OCI-LY1 (cell line): ENCODE measurements around the gene AFAP1L1.

ENCODE experiments used
- H2AFZ ChIP-seq: fragments of 200-600 bp; sonication (generic), shearing (Covaris generic); 2 replicates; pipeline ENCODE4 v1.6.0; 2014; ENCODE audit warnings: antibody characterized with exemption, mild to moderate bottlenecking, low read length
- H3F3A ChIP-seq: fragments of 200-600 bp; sonication (generic), shearing (Covaris generic); 2 replicates; pipeline ENCODE4 v1.6.0; 2014; ENCODE audit warnings: mild to moderate bottlenecking, antibody characterized with exemption, low read length, moderate library complexity; ENCODE audit not compliant: insufficient read depth
- H3K27ac ChIP-seq: fragments of 200-600 bp; sonication (generic); 2 replicates; pipeline ENCODE4 v1.5.1; 2014; ENCODE audit warnings: low read length, mixed run types, mild to moderate bottlenecking, low read depth; ENCODE audit not compliant: poor library complexity, severe bottlenecking
- H3K27me3 ChIP-seq: fragments of 200-600 bp; sonication (generic); 2 replicates; pipeline ENCODE4 v1.6.0; 2014; ENCODE audit warnings: antibody characterized with exemption, mild to moderate bottlenecking, low read length, moderate library complexity; ENCODE audit not compliant: insufficient read depth
- H3K36me3 ChIP-seq: fragments of 200-600 bp; sonication (generic); 2 replicates; pipeline ENCODE4 v1.6.1; 2014; ENCODE audit warnings: mild to moderate bottlenecking, antibody characterized with exemption, low read length, moderate library complexity, mixed read lengths; ENCODE audit not compliant: insufficient read depth
- H3K4me1 ChIP-seq: fragments of 200-600 bp; sonication (generic); 2 replicates; pipeline ENCODE4 v1.5.1; 2014; ENCODE audit warnings: mild to moderate bottlenecking, low read length, moderate library complexity; ENCODE audit not compliant: insufficient read depth, severe bottlenecking
- H3K4me2 ChIP-seq: fragments of 200-600 bp; sonication (generic), shearing (Covaris generic); 2 replicates; pipeline ENCODE4 v1.6.1; 2014; ENCODE audit warnings: low read length
- H3K4me3 ChIP-seq: fragments of 200-600 bp; sonication (generic); 2 replicates; pipeline ENCODE4 v1.5.1; 2014; ENCODE audit warnings: low read length, low read depth, mild to moderate bottlenecking, mixed read lengths; ENCODE audit not compliant: poor library complexity, severe bottlenecking
- H3K79me2 ChIP-seq: fragments of 200-600 bp; shearing (Covaris generic); 2 replicates; pipeline ENCODE4 v1.6.1; 2016; ENCODE audit warnings: mixed run types, low read length, mixed read lengths; ENCODE audit not compliant: insufficient read depth
- H3K9ac ChIP-seq: fragments of 200-600 bp; sonication (generic), shearing (Covaris generic); 2 replicates; pipeline ENCODE4 v1.6.1; 2014; ENCODE audit warnings: mild to moderate bottlenecking, low read length, mixed read lengths
- H3K9me2 ChIP-seq: fragments of 200-600 bp; sonication (generic), shearing (Covaris generic); 2 replicates; pipeline ENCODE4 v1.6.1; 2014; ENCODE audit warnings: low read depth, mild to moderate bottlenecking, low read length, mixed read lengths
- H3K9me3 ChIP-seq: fragments of 200-600 bp; shearing (Covaris generic); 2 replicates; pipeline ENCODE4 v1.6.1; 2014; ENCODE audit warnings: low read length, mixed read lengths
- H4K20me1 ChIP-seq: fragments of 200-600 bp; sonication (generic), shearing (Covaris generic); 2 replicates; pipeline ENCODE4 v1.6.0; 2016; ENCODE audit warnings: mild to moderate bottlenecking, low read length; ENCODE audit not compliant: insufficient read depth
- EZH2 ChIP-seq: fragments of 200-600 bp; sonication (generic), shearing (Covaris generic); IDR thresholded peaks from 2 replicates; pipeline ENCODE4 v1.8.0; 2017; ENCODE audit warnings: borderline replicate concordance, mixed run types, mild to moderate bottlenecking, antibody characterized with exemption, low read length, moderate library complexity, mixed read lengths
- TF ChIP-seq, protein P1 (sequence below): fragments of 200-600 bp; sonication (generic), shearing (Covaris generic); IDR thresholded peaks from 2 replicates; pipeline ENCODE4 v1.5.1; 2017; ENCODE audit warnings: mild to moderate bottlenecking, antibody characterized with exemption, low read length, moderate library complexity, mixed read lengths

Gene AFAP1L1

DNA sequence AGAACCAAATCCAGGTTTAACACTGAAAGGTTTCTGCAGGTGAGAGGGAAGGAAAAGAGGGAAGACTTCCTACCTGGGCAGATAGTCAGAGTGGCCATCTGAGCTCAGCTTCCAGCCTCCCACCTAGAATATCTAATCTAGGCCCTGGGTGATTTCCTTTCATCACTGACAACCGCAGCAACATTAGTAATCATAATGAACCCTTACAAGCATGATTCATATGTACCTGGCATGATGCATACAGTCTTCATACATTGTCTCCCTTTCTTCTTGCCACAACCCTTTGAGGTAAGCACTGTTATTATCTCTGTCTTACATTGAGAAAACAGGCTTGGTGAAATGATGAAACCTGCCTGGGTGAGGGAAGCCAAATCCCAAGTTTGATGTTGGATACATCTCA lies 13.5 kb downstream of the AFAP1L1 start:
- no peaks in the 10 kb centered on the region for H3K9me2 ChIP-seq
- H3K4me3 ChIP-seq = no peak overlapping the region
- no peaks in the 10 kb centered on the region for H3F3A ChIP-seq
- no peaks in the 10 kb centered on the region for H3K9me3 ChIP-seq
- no peak overlapping the region for H3K4me2 ChIP-seq
- H3K9ac ChIP-seq = no peak overlapping the region
- no peaks in the 10 kb centered on the region for H4K20me1 ChIP-seq
- TF ChIP-seq EZH2 = no peak
- TF ChIP-seq, protein P1, sequence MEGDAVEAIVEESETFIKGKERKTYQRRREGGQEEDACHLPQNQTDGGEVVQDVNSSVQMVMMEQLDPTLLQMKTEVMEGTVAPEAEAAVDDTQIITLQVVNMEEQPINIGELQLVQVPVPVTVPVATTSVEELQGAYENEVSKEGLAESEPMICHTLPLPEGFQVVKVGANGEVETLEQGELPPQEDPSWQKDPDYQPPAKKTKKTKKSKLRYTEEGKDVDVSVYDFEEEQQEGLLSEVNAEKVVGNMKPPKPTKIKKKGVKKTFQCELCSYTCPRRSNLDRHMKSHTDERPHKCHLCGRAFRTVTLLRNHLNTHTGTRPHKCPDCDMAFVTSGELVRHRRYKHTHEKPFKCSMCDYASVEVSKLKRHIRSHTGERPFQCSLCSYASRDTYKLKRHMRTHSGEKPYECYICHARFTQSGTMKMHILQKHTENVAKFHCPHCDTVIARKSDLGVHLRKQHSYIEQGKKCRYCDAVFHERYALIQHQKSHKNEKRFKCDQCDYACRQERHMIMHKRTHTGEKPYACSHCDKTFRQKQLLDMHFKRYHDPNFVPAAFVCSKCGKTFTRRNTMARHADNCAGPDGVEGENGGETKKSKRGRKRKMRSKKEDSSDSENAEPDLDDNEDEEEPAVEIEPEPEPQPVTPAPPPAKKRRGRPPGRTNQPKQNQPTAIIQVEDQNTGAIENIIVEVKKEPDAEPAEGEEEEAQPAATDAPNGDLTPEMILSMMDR = no peak
- no peak overlapping the region for H2AFZ ChIP-seq
- no peak overlapping the region for H3K27ac ChIP-seq
- H3K4me1 ChIP-seq = no peaks in the 10 kb centered on the region
- H3K79me2 ChIP-seq = no peaks in the 10 kb centered on the region
- H3K27me3 ChIP-seq = 0 out of 2 replicates have a peak, but pooled peaks cover 4% of the 10 kb centered on the region
- no peaks in the 10 kb centered on the region for H3K36me3 ChIP-seq

- Histone ChIP-seq H3K9me2 (no peaks in the 10 kb centered on the region), H3K4me3 (no peak overlapping the region), H3K27me3 (no peaks in the 10 kb centered on the region), H3K4me1 (no peaks in the 10 kb centered on the region), H3K36me3 (no peaks in the 10 kb centered on the region), H3K27ac (no peak overlapping the region), H3F3A (no peaks in the 10 kb centered on the region), H3K4me2 (no peak overlapping the region), H2AFZ (no peak overlapping the region), H3K79me2 (no peaks in the 10 kb centered on the region), H3K9ac (no peak overlapping the region), H4K20me1 (no peaks in the 10 kb centered on the region), H3K9me3 (no peaks in the 10 kb centered on the region)
- TF ChIP-seq, protein P1 = no peak
- TF ChIP-seq EZH2 = no peak
Measured at GRCh38 chr5:149288436-149288835, 16.8 kb downstream of the AFAP1L1 start.

GRCh38 chr5:149289301-149289700 lies 17.6 kb downstream of the AFAP1L1 start:
- Histone ChIP-seq H2AFZ (no peak overlapping the region), H3F3A (no peaks in the 10 kb centered on the region), H3K4me2 (no peak overlapping the region), H3K9me3 (no peaks in the 10 kb centered on the region), H4K20me1 (no peaks in the 10 kb centered on the region), H3K36me3 (no peaks in the 10 kb centered on the region), H3K9ac (no peak overlapping the region), H3K9me2 (no peaks in the 10 kb centered on the region), H3K27me3 (no peaks in the 10 kb centered on the region), H3K27ac (no peak overlapping the region), H3K4me1 (no peaks in the 10 kb centered on the region), H3K79me2 (no peaks in the 10 kb centered on the region), H3K4me3 (no peak overlapping the region)
- TF ChIP-seq EZH2 = no peak
- TF ChIP-seq, protein P1 = no peak
